Measurements from ENCODE around the gene MCTP1. TPM values are rescaled to one million over a fixed set of nuclear protein-coding genes. Genes with fewer than 3 reads are reported as not detected.

The MCTP1 gene
- total and polyA plus RNA-seq, 2 of the 8 experiments (the other 6 are each of a cell fraction or from before 2014, with no cell fraction given): 0.56 to 3.4 TPM

DNA sequence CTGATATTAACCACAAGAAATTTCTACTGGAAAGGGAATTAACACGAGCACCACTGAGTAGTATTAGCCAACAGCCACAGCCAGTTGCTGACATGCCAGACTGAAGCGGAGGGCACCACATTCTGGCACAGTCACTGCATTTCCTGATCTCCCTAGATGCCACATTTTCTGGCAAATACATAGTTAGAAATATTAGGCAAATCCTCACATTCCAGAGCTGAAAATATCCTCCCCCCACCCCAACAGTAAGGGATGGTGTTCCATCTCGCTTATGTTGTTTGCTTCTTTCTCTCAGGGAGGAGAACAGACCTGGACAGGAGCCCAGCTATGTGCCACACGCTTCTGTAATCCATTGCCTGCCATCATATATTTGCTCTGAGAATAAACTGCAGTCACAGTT, 32.8 kb upstream of the MCTP1 start (continued):
- TF ChIP-seq, protein P1, sequence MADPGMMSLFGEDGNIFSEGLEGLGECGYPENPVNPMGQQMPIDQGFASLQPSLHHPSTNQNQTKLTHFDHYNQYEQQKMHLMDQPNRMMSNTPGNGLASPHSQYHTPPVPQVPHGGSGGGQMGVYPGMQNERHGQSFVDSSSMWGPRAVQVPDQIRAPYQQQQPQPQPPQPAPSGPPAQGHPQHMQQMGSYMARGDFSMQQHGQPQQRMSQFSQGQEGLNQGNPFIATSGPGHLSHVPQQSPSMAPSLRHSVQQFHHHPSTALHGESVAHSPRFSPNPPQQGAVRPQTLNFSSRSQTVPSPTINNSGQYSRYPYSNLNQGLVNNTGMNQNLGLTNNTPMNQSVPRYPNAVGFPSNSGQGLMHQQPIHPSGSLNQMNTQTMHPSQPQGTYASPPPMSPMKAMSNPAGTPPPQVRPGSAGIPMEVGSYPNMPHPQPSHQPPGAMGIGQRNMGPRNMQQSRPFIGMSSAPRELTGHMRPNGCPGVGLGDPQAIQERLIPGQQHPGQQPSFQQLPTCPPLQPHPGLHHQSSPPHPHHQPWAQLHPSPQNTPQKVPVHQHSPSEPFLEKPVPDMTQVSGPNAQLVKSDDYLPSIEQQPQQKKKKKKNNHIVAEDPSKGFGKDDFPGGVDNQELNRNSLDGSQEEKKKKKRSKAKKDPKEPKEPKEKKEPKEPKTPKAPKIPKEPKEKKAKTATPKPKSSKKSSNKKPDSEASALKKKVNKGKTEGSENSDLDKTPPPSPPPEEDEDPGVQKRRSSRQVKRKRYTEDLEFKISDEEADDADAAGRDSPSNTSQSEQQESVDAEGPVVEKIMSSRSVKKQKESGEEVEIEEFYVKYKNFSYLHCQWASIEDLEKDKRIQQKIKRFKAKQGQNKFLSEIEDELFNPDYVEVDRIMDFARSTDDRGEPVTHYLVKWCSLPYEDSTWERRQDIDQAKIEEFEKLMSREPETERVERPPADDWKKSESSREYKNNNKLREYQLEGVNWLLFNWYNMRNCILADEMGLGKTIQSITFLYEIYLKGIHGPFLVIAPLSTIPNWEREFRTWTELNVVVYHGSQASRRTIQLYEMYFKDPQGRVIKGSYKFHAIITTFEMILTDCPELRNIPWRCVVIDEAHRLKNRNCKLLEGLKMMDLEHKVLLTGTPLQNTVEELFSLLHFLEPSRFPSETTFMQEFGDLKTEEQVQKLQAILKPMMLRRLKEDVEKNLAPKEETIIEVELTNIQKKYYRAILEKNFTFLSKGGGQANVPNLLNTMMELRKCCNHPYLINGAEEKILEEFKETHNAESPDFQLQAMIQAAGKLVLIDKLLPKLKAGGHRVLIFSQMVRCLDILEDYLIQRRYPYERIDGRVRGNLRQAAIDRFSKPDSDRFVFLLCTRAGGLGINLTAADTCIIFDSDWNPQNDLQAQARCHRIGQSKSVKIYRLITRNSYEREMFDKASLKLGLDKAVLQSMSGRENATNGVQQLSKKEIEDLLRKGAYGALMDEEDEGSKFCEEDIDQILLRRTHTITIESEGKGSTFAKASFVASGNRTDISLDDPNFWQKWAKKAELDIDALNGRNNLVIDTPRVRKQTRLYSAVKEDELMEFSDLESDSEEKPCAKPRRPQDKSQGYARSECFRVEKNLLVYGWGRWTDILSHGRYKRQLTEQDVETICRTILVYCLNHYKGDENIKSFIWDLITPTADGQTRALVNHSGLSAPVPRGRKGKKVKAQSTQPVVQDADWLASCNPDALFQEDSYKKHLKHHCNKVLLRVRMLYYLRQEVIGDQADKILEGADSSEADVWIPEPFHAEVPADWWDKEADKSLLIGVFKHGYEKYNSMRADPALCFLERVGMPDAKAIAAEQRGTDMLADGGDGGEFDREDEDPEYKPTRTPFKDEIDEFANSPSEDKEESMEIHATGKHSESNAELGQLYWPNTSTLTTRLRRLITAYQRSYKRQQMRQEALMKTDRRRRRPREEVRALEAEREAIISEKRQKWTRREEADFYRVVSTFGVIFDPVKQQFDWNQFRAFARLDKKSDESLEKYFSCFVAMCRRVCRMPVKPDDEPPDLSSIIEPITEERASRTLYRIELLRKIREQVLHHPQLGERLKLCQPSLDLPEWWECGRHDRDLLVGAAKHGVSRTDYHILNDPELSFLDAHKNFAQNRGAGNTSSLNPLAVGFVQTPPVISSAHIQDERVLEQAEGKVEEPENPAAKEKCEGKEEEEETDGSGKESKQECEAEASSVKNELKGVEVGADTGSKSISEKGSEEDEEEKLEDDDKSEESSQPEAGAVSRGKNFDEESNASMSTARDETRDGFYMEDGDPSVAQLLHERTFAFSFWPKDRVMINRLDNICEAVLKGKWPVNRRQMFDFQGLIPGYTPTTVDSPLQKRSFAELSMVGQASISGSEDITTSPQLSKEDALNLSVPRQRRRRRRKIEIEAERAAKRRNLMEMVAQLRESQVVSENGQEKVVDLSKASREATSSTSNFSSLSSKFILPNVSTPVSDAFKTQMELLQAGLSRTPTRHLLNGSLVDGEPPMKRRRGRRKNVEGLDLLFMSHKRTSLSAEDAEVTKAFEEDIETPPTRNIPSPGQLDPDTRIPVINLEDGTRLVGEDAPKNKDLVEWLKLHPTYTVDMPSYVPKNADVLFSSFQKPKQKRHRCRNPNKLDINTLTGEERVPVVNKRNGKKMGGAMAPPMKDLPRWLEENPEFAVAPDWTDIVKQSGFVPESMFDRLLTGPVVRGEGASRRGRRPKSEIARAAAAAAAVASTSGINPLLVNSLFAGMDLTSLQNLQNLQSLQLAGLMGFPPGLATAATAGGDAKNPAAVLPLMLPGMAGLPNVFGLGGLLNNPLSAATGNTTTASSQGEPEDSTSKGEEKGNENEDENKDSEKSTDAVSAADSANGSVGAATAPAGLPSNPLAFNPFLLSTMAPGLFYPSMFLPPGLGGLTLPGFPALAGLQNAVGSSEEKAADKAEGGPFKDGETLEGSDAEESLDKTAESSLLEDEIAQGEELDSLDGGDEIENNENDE (IDR thresholded peaks at IDR 0.05; ENCODE audit: insufficient replicate concordance, low read length): no peak
- no peak for TF ChIP-seq JUND (IDR thresholded peaks at IDR 0.05; ENCODE audit: low read length)
- TF ChIP-seq SUZ12 (IDR thresholded peaks at IDR 0.05; ENCODE audit: low read length): no peak

Measured in H1 (cell line).